ENCODE measurements around the gene UBE2H. TPM values are rescaled to one million over a fixed set of nuclear protein-coding genes. Genes with fewer than 3 reads are reported as not detected.

Gene UBE2H
- 62.0 to 88.8 TPM (median 77.2 TPM) in 5 replicates for total RNA-seq (2022; extraction: Qiagen RNA extraction; ENCODE audit: low read depth)

DNA sequence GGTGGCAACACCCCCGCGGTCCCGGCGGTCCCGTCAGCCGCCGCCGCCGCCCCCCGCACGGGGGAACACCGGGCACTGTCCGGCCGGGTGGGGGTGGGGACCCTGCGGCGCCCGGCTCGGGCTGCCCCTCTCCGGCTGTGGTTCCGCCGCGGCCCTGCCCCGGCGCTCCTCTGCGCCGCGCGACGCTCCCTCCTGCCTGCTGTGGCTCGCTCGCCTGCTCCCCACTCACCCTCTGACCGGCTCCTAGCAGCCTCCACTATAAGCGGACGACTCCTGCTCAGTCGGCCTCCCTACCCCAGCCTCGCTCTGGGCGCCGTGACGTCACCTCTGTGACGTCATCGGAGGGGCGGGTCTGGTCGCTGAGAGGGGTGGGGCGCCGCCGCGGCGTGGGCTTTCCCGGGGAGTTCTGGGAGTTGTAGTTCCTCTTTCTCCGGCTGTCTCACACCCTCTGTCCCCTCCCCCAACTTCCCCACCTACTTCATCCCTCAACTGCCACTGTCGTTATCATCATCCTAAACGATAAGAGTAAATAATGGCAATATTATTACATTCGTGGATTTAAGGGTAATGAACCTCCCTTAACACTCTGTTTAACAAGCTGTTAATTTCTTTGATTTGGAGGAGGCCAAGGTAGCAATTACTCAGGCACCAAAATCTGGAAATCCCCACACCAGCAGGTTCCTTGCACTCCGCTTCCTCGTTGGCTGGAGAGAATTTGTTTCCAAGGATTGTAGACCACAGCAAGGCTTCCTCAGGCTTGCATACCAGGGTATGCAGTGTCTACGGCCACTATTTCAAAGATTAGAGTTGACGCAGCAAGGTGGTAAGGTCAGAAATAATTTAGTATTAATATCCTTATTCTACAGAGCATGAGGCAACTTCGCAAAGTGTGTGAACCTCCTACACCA is at the start of gene UBE2H:
UBE2H (minus strand) TSS at position 308 of the 908 bp plus-strand sequence. CDS start 405 bp downstream, outside the sequence.

Other genes with a start within 250 kb of the UBE2H start
- gene ZC3HC1, start 98.4 kb upstream of the UBE2H start, total RNA-seq (2022; extraction: Qiagen RNA extraction; ENCODE audit: low read depth) = 26.5 to 29.4 TPM (median 28.1 TPM) in 5 replicates
- gene KLHDC10, start 117.6 kb upstream of the UBE2H start, total RNA-seq (2022; extraction: Qiagen RNA extraction; ENCODE audit: low read depth) = 12.1 to 18.2 TPM (median 16.1 TPM) in 5 replicates